ENCODE results near the gene COMMD3. TPM values are rescaled to one million over a fixed set of nuclear protein-coding genes. Genes with fewer than 3 reads are reported as not detected.
A peak's percentile ranks its signal among the peaks of the same experiment; 100 is the strongest.

The COMMD3 gene
- total RNA-seq, result 10 to 100 TPM; 17.8 to 31.9 (median 26.7) TPM

DNA sequence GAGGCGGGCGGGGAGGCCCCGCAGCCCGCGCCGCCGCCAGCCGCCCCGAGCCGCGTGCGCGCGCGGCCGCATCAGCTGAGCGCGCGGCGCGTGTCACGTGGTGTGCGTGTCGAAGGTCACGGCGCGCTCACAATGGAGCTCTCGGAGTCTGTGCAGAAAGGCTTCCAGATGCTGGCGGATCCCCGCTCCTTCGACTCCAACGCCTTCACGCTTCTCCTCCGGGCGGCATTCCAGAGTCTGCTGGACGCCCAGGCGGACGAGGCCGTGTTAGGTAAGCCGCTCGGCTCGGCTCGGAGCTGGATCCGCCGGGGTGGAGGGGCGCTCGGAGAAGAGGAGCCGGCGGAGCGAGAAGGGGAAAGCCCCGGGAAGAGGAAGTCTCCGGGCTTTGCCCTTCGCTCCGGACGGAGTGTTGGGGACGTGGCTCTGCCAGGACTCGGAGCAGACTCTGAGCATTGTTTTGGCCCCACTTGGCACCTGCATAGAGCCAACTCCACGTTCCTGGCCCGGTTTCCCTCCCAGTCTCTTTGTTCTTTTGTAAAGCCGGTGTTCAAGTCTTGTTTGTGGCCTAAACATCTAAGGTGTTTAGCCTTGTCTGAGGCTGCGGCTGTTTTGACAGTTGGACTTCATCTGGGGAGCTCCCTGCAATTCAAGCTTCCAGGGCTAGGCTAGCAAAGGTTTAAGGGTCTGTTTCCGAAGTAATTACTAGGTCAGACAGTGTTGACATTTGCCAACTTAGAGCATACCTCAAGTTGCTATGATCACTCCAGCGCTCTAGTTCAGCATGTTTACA, at the start of gene COMMD3:
COMMD3 (plus strand) TSS at position 103 of the 790 bp plus-strand sequence; CDS start at position 133, 30 bp downstream.
- DNase-seq (ENCODE audit: low spot score), result peak; percentile 70
- ATAC-seq (ENCODE audit: low FRiP score), result peak; percentile 87
- TF ChIP-seq, protein P1, sequence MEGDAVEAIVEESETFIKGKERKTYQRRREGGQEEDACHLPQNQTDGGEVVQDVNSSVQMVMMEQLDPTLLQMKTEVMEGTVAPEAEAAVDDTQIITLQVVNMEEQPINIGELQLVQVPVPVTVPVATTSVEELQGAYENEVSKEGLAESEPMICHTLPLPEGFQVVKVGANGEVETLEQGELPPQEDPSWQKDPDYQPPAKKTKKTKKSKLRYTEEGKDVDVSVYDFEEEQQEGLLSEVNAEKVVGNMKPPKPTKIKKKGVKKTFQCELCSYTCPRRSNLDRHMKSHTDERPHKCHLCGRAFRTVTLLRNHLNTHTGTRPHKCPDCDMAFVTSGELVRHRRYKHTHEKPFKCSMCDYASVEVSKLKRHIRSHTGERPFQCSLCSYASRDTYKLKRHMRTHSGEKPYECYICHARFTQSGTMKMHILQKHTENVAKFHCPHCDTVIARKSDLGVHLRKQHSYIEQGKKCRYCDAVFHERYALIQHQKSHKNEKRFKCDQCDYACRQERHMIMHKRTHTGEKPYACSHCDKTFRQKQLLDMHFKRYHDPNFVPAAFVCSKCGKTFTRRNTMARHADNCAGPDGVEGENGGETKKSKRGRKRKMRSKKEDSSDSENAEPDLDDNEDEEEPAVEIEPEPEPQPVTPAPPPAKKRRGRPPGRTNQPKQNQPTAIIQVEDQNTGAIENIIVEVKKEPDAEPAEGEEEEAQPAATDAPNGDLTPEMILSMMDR (IDR thresholded peaks at IDR 0.05), result no peak

DNA sequence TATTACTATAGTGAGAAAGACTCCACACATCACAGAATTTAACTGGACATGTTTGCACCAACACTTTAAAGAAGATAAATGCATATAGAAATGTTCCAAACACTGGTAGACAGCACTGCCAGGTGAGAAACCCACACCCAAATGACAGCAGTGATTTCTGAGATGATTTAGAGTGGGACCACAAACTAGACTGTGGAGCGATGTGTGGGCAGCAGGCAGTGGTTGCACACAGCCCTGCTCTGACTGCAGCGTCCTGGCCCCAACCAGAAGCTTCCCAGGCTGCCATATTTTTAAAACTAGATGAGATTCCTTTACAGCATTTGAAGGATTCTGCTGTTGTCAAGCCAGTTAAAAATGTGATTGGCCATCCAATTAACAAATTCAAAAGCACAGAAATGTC, 47.7 kb upstream of the COMMD3 start:
- TF ChIP-seq, protein P1 (IDR thresholded peaks at IDR 0.05), result no peak
- DNase-seq (ENCODE audit: low spot score) (no peak), ATAC-seq (ENCODE audit: low FRiP score) (no peak)

DNA sequence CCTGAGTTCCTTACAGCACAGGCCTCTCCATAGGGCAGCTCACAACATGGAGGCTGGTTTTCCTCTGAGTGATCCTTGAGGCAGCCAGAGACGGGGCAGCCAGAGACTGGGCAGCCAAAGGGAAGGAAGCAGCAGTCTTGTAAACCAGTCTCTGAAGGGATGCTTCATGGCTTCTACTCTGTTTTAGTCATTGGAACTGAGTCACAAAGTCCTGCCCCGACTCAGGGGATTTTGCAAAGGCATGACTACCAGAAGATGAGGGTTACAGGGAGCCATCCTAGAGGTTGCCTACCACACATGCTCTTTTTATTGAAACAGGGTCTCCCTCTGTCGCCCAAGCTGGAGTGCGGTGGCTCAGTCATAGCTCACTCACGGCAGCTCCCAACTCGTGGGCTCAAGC, 44.4 kb upstream of the COMMD3 start:
- DNase-seq (ENCODE audit: low spot score) (no peak), ATAC-seq (ENCODE audit: low FRiP score) (no peak)
- TF ChIP-seq, protein P1 (IDR thresholded peaks at IDR 0.05), result no peak

DNA sequence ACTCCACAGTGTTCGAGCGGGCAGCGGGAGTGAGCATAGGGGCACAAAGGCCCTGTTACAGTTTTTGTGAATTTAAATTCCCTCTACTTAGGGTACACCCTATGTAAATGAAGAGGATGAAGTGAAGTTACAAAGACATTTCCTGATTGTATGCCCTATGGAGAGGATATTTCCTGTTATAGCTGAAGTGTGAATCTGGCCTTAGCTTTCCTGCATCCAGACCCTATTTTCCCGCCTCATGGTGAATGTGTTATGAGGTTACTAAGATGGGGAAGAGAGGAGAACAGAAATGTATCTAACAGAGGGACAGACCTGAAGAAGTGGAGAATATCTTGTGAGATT, 37.8 kb upstream of the COMMD3 start:
- TF ChIP-seq, protein P1 (IDR thresholded peaks at IDR 0.05), result no peak
- no peak for ATAC-seq (ENCODE audit: low FRiP score)

DNA sequence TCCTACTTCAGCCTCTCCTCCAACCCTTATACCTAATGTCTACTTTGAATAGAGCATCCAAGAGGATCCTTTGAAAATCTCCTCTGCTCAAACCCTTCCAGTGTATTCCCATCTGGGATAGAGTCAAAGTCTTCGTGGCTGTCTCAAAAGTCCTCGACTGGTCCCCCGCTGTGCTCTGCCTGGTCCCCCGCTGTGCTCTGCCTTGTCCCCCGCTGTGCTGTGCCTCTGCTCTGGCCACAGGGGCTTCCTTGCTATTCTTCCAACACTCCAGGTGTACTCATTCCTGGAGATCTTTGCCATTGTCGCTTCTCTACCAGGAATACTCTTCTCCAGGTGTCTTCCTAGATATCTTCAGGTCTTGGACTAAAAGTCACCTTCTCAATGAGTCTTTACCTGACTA, 36.1 kb upstream of the COMMD3 start:
- no peak for ATAC-seq (ENCODE audit: low FRiP score)
- DNase-seq (ENCODE audit: low spot score), result no peak
- TF ChIP-seq, protein P1 (IDR thresholded peaks at IDR 0.05), result no peak

More for the DNA sequence above, 37.8 kb upstream of the COMMD3 start:
- DNase-seq (ENCODE audit: low spot score), result no peak

DNA sequence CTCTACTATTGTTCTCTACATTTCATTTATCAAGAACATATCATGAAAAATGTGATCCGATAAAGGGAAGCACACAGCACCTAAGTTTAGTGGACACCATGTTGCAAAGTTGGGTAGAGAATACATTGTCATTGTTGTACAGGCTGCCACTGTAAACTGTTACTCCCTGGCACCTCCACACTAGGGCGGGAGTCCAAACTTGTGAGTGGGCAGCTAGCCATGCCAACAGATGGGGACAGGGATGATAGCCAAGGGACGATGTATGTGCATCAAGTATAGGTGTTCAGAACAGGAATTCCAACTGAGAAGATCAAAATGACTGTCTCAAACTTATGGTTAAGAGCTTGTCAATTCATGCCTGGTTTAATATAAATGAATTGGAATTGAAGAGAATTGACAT, 31.1 kb upstream of the COMMD3 start:
- DNase-seq (ENCODE audit: low spot score) (no peak), ATAC-seq (ENCODE audit: low FRiP score) (no peak)
- TF ChIP-seq, protein P1 (IDR thresholded peaks at IDR 0.05), result no peak

DNA sequence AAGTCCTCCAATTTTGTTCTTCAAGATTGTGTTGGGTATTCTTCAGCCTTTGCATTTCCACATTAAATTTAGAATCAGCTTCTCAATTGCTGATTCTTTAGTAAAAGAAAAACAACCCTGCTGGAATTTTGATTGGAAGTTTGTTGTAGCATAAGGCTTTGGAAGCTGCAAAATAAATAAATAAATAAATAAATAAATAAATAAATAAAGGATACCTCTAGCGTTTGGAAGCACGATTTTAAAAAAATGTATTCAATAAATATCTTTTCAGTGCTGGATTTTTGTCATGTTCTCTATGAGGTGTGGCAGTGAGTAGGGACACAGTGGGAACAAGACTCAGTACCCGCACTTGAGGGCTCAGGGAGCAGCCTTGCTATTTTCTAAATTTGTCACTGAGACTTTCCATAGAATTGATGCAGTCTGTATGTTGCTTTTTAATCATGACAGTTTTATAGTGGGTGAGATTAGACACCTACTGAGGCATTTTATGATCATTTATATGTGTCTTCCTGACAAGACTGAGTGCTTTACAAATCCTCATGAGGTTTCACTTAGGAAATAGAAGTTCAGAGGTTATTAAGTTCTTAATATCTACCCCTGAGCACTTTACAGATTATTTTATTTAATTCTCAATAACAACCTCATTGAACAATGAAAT, 22.3 kb upstream of the COMMD3 start:
- no peak for DNase-seq (ENCODE audit: low spot score)
- ATAC-seq (ENCODE audit: low FRiP score), result no peak
- TF ChIP-seq, protein P1 (IDR thresholded peaks at IDR 0.05), result no peak
